ENCODE measurements around the gene IL17REL.

GRCh38 chr22:50061141-50061823 lies 48.7 kb upstream of the IL17REL start:
- TF ChIP-seq CTCF (IDR thresholded peaks at IDR 0.05), result no peak
- no peak for TF ChIP-seq POLR2A (IDR thresholded peaks at IDR 0.05)
- no peak for TF ChIP-seq POLR2AphosphoS5 (IDR thresholded peaks at IDR 0.05)
- TF ChIP-seq EP300 (IDR thresholded peaks at IDR 0.05), result no peak
